TTC549 (cell line): Measurements from ENCODE around the gene SLC25A48.
"Not testable (repeated sequence)": the region's sequence is repeated elsewhere in the genome, so short reads cannot be mapped to it uniquely, and the experiment has no call there.

ENCODE experiments used
- FAIRE-seq: peaks from 2 replicates; lab custom pipeline; 2012; peaks lifted over from hg19 to GRCh38; lab: Jason Lieb, UNC

The SLC25A48 gene

GRCh38 chr5:135857630-135858311, 23.3 kb downstream of the SLC25A48 start:
- FAIRE-seq, result no peak

GRCh38 chr5:135859186-135859585, 24.7 kb downstream of the SLC25A48 start:
- not testable (repeated sequence) for FAIRE-seq

- FAIRE-seq, result no peak
These were observed 25.2 kb downstream of the SLC25A48 start for GRCh38 chr5:135859641-135860040.

- FAIRE-seq, result no peak
These were observed 27.2 kb downstream of the SLC25A48 start for GRCh38 chr5:135861641-135862040.

- FAIRE-seq, result no peak
These were observed 27.6 kb downstream of the SLC25A48 start for GRCh38 chr5:135862086-135862485.

- no peak for FAIRE-seq
These were observed 28.3 kb downstream of the SLC25A48 start for GRCh38 chr5:135862744-135863143.

- FAIRE-seq, result no peak
These were observed 30.3 kb downstream of the SLC25A48 start for GRCh38 chr5:135864503-135865435.

- no peak for FAIRE-seq
These were observed 31.6 kb downstream of the SLC25A48 start for GRCh38 chr5:135866016-135866415.

GRCh38 chr5:135867599-135867998, 33.1 kb downstream of the SLC25A48 start:
- no peak for FAIRE-seq

- no peak for FAIRE-seq
These were observed 34.2 kb downstream of the SLC25A48 start for GRCh38 chr5:135868681-135869080.

- FAIRE-seq, result no peak
These were observed 34.8 kb downstream of the SLC25A48 start for GRCh38 chr5:135869276-135869675.

GRCh38 chr5:135869935-135870334, 35.5 kb downstream of the SLC25A48 start:
- FAIRE-seq, result no peak

- FAIRE-seq, result no peak
These were observed 36.9 kb downstream of the SLC25A48 start for GRCh38 chr5:135871268-135871915.

GRCh38 chr5:135873831-135874230, 39.4 kb downstream of the SLC25A48 start:
- FAIRE-seq, result no peak

GRCh38 chr5:135874461-135874860, 40.0 kb downstream of the SLC25A48 start:
- no peak for FAIRE-seq

- no peak for FAIRE-seq
These were observed 41.1 kb downstream of the SLC25A48 start for GRCh38 chr5:135875567-135875966.

- FAIRE-seq, result no peak
These were observed 41.7 kb downstream of the SLC25A48 start for GRCh38 chr5:135876146-135876545.

GRCh38 chr5:135877570-135878155, 43.2 kb downstream of the SLC25A48 start:
- FAIRE-seq, result no peak

GRCh38 chr5:135878156-135878620, 43.7 kb downstream of the SLC25A48 start:
- no peak for FAIRE-seq

- no peak for FAIRE-seq
These were observed 45.1 kb downstream of the SLC25A48 start for GRCh38 chr5:135879591-135879990.

- no peak for FAIRE-seq
These were observed 45.8 kb downstream of the SLC25A48 start for GRCh38 chr5:135880278-135880677.

- FAIRE-seq, result no peak
These were observed 46.3 kb downstream of the SLC25A48 start for GRCh38 chr5:135880801-135881200.
